NOMO-1 treated with DMSO at 0.1 percent for 48 hours (cell line): ENCODE measurements around the gene RYR2.
A peak's percentile ranks its signal among the peaks of the same experiment; 100 is the strongest.

Source experiments
- DNase-seq: peaks from one replicate; lab custom pipeline; 2025; ENCODE audit not compliant: unreplicated experiment; lab: John Stamatoyannopoulos, UW

RYR2 gene

GRCh38 chr1:237638555-237638954 lies 596.6 kb downstream of the RYR2 start:
- no peak for DNase-seq

- DNase-seq, result no peak
Observed at GRCh38 chr1:237640011-237640671, 598.2 kb downstream of the RYR2 start.

- no peak for DNase-seq
Observed at GRCh38 chr1:237640966-237641365, 599.0 kb downstream of the RYR2 start.

DNA sequence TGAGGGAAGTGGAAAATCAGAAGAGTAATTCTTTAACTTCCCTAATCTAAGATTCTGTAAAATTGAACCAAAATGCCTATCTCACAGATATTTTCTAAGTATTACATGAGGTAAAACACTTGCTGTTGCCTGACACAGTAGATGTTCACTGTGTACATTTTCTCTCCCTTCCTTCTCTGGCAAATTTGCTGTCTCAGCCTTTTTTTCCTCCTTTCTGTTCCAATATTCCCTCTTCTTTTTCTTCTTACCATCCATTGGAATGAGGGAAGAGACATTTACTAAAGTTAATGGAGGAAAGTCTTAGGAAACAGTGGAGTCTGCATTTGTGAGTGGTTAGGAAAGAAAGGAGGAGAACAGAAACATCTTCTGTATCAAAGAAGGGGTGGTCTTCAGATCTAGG lies 608.8 kb downstream of the RYR2 start:
- DNase-seq, result no peak

- DNase-seq, result no peak
Observed at GRCh38 chr1:237655778-237656177, 613.8 kb downstream of the RYR2 start.

GRCh38 chr1:237664348-237664747 lies 622.4 kb downstream of the RYR2 start:
- DNase-seq, result peak; percentile 1

DNA sequence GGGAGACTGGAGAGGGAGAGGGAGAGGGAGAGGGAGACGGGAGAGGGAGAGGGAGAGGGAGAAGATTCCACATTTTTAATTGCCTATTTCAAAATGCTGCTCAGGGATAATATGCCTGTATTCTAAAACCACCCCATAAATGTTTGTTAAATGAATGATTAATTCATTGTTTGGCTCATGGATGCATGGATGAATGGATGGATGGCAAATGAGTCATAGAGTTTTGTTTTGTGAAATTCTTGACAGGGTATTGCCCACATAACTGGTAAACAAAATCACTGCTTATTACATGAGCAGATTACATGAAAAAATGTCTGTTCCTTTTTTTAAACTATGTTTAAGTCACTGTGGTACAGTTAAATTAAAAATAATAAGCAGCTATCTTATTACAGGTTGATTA lies 628.3 kb downstream of the RYR2 start:
- no peak for DNase-seq

DNA sequence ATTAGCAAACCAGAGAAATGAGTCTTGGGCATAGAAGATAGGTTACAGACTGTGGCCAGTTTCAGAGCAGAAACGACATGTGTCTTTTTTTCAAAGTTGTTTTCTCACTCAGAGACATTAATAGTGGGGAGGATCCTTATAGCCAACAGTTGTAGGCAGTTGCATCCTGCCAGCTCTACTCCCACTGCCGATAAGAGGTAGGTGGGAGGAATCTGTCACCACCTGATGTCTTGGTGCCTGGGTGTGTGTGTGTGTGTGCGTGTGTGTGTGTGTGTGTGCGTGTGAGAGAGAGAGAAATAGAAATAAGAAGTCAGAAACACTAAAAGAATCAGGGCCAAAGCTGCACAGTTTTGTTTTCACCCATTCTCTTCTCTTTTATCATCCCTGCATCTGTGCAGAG lies 629.3 kb downstream of the RYR2 start:
- no peak for DNase-seq

- DNase-seq, result no peak
Observed at GRCh38 chr1:237671935-237672334, 630.0 kb downstream of the RYR2 start.

DNA sequence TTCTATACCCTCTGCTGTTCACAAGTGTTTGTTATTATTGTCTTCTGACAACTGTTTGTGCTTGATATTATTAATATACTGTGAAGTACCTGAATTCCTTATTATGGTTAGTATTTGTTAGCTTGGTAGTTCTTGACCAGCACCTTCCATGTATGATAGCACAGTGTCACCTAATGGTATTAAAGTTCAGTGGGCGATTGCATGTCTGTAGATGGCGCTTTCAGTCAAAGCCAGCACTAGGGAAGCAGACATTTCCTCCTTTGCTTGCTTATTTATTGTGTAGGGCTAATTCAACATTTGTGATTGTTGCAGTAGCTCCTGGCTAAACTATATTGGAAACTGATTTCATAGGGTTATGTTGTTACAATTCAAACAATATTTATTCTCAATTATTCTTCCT lies 630.8 kb downstream of the RYR2 start:
- DNase-seq, result peak; percentile 10

DNA sequence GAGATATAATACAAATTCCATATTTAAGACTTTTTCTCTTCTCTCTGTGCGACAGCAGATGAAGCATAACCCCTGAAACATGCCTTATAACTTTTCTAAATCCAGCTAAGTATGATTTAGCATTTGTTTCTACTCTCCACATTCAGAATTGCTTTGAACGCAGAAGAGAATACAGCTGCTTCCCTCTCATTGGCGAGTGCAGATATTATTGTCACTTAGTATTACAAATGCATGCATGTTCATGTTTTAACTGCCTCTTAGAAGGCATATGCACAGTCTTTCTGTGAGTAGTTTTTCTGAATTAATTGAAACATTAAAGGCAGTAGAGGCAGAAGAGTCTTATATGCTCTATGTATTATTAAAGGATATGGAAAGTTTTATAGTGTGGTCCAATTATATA lies 631.6 kb downstream of the RYR2 start:
- DNase-seq, result no peak

GRCh38 chr1:237677979-237678378 lies 636.0 kb downstream of the RYR2 start:
- peak; percentile 16 for DNase-seq

DNA sequence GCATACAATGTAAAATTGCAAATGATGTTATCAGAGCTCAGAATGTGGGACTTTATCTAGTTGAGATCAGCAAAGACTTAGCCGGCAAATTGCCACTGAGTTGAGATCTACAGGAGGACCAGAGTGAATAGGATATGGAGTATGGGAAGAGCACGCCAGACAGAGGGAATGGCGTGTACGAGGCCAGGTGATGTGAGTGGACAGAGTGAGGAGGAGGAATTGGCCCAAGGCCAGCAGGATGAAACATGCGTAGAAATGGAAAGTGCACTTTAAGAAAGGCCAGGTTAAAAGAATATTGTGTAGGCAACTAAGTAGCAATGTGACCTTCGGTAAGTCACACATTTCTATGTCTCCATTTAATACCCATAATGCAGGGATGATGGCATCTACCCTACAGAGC lies 637.7 kb downstream of the RYR2 start:
- no peak for DNase-seq

GRCh38 chr1:237681210-237681609 lies 639.2 kb downstream of the RYR2 start:
- no peak for DNase-seq

- DNase-seq, result no peak
Observed at GRCh38 chr1:237684236-237684635, 642.3 kb downstream of the RYR2 start.

DNA sequence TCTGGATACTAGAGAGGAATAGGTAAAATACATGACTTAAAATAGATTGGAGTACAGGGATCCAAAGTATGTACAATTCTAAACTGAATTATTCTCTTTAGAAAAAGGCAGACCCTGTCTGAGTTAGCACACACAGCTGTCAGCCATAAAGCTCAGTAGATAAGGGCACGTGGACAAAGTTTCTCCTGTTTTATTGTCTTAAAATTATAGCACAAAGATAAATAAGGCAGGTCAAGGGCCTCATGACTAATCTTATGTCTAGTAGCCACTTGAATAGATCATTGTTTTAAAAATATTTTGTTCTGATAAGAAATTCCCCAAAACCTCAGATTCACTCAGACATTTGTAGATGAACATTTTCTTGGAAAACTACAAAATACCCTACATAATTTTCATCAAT lies 643.6 kb downstream of the RYR2 start:
- no peak for DNase-seq

- DNase-seq, result no peak
Observed at GRCh38 chr1:237687804-237688203, 645.8 kb downstream of the RYR2 start.

DNA sequence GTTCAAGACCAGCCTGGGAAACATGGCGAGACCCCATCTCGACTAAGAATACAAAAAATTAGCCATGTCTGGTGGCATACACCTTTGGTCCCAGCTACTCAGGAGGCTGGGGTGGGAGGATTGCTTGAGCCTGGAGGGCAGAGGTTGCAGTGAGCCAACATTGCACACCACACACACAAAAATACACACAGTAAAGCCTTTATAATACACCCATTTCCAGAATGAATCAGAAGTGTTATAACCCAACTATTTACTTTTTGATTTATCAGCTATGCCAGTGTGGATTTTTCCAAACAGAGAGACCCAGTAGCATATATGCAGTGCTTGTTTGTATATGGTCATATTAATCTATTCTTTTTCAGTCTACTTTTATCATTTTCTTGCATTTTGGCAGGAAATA lies 648.7 kb downstream of the RYR2 start:
- DNase-seq, result no peak

DNA sequence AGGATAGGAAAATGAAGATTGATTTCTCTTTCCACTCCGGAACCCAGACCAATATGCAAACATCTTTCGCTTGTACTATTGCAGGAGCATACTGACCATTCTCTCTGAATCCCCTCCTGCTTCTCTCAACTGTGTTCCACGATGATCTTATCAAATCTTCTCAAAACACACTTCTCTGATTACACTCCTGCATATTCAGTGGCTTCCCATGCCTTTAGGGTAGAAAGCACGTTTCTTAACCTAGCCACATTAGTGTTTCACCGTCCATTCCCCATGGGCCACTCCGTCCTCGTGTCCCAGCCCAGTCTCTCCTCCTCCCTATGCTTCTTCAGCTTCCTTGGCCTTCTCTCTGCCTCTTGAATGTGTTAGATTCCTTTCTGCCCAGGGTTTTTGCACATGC lies 650.3 kb downstream of the RYR2 start:
- DNase-seq, result no peak

DNA sequence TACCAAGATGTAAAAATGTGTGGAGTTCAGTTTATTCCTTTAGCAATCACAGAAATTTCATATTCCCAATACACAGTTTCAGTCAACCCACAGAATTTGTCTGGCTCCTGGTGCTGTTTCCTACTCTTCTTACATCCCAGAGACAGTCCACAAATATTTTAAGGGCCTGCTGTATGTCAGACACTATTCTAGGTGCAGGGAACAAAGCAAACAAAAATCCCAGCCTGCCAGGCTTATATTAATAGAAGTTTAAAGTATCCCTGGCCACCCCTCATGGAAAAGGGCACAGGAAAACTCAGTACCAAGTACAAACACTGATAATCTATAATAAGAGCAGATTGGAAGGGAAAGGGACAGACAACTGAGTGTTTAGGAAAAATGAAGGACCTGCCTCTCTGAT lies 653.9 kb downstream of the RYR2 start:
- no peak for DNase-seq

DNA sequence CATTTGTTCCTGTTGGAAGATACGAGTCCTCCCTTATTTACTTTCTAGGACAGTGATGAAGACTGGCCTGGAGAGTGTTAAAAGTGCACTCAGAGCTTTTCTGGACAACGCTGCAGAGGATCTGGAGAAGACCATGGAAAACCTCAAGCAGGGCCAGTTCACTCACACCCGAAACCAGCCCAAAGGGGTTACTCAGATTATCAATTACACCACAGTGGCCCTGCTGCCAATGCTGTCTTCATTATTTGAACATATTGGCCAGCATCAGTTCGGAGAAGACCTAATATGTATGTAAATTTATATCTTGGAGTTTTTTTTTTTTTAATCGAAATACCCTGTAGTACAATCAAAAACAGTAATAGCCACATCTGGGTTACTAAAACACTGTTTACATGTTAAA lies 658.2 kb downstream of the RYR2 start:
- DNase-seq, result no peak

GRCh38 chr1:237701534-237701933 lies 659.5 kb downstream of the RYR2 start:
- no peak for DNase-seq

DNA sequence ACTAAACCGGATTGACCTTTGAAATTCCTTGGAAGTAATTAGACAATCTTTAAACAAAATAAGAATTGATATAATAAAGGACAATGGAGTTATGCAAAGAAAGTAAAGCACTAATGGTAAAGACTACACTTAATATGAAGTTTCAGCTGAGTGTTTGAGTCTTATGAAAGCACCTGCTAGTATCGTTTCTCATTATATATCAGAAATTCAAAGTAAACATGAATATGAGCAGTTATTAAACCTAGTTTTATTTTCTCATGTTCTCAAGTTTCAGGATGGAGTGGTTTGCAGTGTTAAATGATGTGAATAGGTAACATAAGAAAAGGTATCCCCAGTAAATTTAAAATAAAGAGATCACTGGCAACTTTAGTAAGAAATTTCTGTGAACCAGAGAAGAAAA lies 660.2 kb downstream of the RYR2 start:
- DNase-seq, result no peak

DNA sequence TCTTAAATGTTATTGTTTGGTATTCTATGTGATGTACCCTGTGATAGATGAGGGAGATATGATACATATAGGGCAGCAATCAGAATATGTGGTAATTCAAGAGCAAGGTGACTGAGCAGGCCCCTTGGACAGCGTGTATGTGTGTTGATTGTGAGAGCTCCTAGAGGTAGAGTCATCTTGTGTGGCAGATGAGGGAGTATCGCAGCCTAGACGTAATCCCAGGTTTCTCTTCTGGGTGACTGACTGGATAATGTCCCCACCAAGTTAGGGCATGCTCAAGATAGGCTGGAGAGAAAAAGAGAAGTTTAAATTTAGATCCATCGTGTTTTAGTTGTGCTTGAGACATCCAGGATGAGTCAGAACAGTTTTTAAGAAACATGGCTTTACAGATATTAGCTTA lies 663.5 kb downstream of the RYR2 start:
- peak; percentile 93 for DNase-seq
